T-helper 2 cell treated with Interferon-gamma antibody and Interleukin-4, amounts not matched to agents 100 ng/mL and 5 ng/mL, for 36 hours (primary cell): ENCODE measurements around the gene SLC25A43. TPM values are rescaled to one million over a fixed set of nuclear protein-coding genes. Genes with fewer than 3 reads are reported as not detected.

Experiments
- intact Hi-C: fragments of 100-400 bp; cut with micrococcal nuclease; formaldehyde crosslinking; loops from one replicate; pipeline ENCODE4 v1.15.1; 2023
- total RNA-seq: library from RNA; stranded (reverse); gene quantifications from 2 replicates; pipeline ENCODE4 v1.2.3, GENCODE V29; 2022

The SLC25A43 gene
- total RNA-seq, 1 donor from 2014 or later = 8.2 TPM

- intact Hi-C loops = no loop called here
Measured at GRCh38 chrX:119495734-119496726, 96.9 kb downstream of the SLC25A43 start.

GRCh38 chrX:119497185-119497584, 98.0 kb downstream of the SLC25A43 start:
- intact Hi-C loops = no loop called here

GRCh38 chrX:119500061-119500800, 101.1 kb downstream of the SLC25A43 start:
- intact Hi-C loops = no loop called here

- intact Hi-C loops = no loop called here
Measured at GRCh38 chrX:119501511-119502148, 102.5 kb downstream of the SLC25A43 start.

- intact Hi-C loops = no loop called here
Measured at GRCh38 chrX:119502727-119503483, 103.8 kb downstream of the SLC25A43 start.

GRCh38 chrX:119503484-119503861, 104.3 kb downstream of the SLC25A43 start:
- intact Hi-C loops = no loop called here

Other genes with a start within 250 kb of the SLC25A43 start
- 31.6 and 32.1 TPM in 2 replicates for gene PGRMC1, start 163.1 kb upstream of the SLC25A43 start, total RNA-seq
- 487 and 495 TPM in 2 replicates for gene SLC25A5, start 69.1 kb downstream of the SLC25A43 start, total RNA-seq
- gene STEEP1, start 166.1 kb downstream of the SLC25A43 start, total RNA-seq = 19.8 and 21.0 TPM in 2 replicates
- gene UBE2A, start 175.2 kb downstream of the SLC25A43 start, total RNA-seq = 65.0 and 67.8 TPM in 2 replicates
- gene NKRF, start 207.1 kb downstream of the SLC25A43 start, total RNA-seq = 15.1 and 17.1 TPM in 2 replicates